Small intestine (tissue), 7 donors: Measurements from ENCODE around the gene CDX2. TPM values are rescaled to one million over a fixed set of nuclear protein-coding genes. Genes with fewer than 3 reads are reported as not detected.

Source experiments
- DNase-seq, 2 donors: peaks; one replicate each; pipeline versions ENCODE4 v3.0.0 to v3.0.0-alpha.2; 2013
- FAIRE-seq: peaks from 2 replicates; lab custom pipeline; 2012; peaks lifted over from hg19 to GRCh38; lab: Jason Lieb, UNC
- H3K27ac ChIP-seq, 3 donors: one replicate each; pipeline ENCODE4 v1.5.1; 2013; ENCODE audit warnings: low read length in 2 of 3, mild to moderate bottlenecking in 2 of 3, control low read depth in 1 of 3, inconsistent platforms in 1 of 3, low read depth in 1 of 3, moderate library complexity in 1 of 3
- H3K27me3 ChIP-seq, 3 donors: one replicate each; pipeline ENCODE4 v1.6.1; 2013; ENCODE audit warnings: low read length in 3 of 3, inconsistent platforms in 1 of 3; ENCODE audit not compliant: control insufficient read depth in 3 of 3, insufficient read depth in 3 of 3
- H3K36me3 ChIP-seq, 3 donors: one replicate each; pipeline ENCODE4 v1.6.1; 2013; ENCODE audit warnings: low read length in 3 of 3, inconsistent platforms in 1 of 3, low read depth in 1 of 3, mild to moderate bottlenecking in 1 of 3, moderate library complexity in 1 of 3; ENCODE audit not compliant: control insufficient read depth in 3 of 3, insufficient read depth in 2 of 3
- H3K4me1 ChIP-seq, 3 donors: one replicate each; pipeline ENCODE4 v1.6.1; 2013; ENCODE audit warnings: low read length in 2 of 3, inconsistent platforms in 1 of 3, low read depth in 1 of 3, mild to moderate bottlenecking in 1 of 3, moderate library complexity in 1 of 3; ENCODE audit not compliant: control insufficient read depth in 3 of 3, insufficient read depth in 2 of 3
- H3K4me3 ChIP-seq, 3 donors: one replicate each; pipeline ENCODE4 v1.5.1; 2013; ENCODE audit warnings: low read length in 3 of 3, control low read depth in 1 of 3, inconsistent platforms in 1 of 3, low read depth in 1 of 3, mild to moderate bottlenecking in 1 of 3, moderate library complexity in 1 of 3
- H3K9me3 ChIP-seq, 2 donors: one replicate each; pipeline ENCODE4 v1.6.1; 2013; ENCODE audit warnings: low read depth in 1 of 2, low read length in 1 of 2; ENCODE audit not compliant: control insufficient read depth in 2 of 2, insufficient read depth in 1 of 2
- WGBS, 3 donors: extraction: QIAGEN DNeasy Blood & Tissue Kit; methylation state at CpG; one replicate each; pipeline ENCODE4 v1.1.7; 2013; 5-methylcytosine and 5-hydroxymethylcytosine counted together
- polyA plus RNA-seq, 4 donors: library from polyadenylated mRNA; stranded (reverse) in 3 of 4; unstranded in 1 of 4; fragments of 200-250 nt in 3 of 4; fragments of 120-200 nt in 1 of 4; gene quantifications; one replicate each; pipeline versions ENCODE4 v1.2.1 to v1.2.3, GENCODE V29; 2013
- donor health status: healthy with polysubstance abuse.
- donor health status: control.
- donor health status: control.
- donor health status: Bipolar disorder and iron deficiency.
- donor health status: healthy.

CDX2 gene
- polyA plus RNA-seq, 4 donors = 66.2 to 187 (median 93.4) TPM

GRCh38 chr13:27960362-27961226 is 8.5 kb downstream of the CDX2 start:
- Histone ChIP-seq H3K4me1 (peaks cover 3 to 43% (median 3%) of the 10 kb centered on the region in 3 donors), H3K27ac (peak overlapping the region; percentile 77 to 98 (median 93)), H3K4me3 (peak overlapping the region in 2 of 3 donors; percentile 39 to 41), H3K27me3 (peaks cover 0 to 25% (median 15%) of the 10 kb centered on the region in 3 donors), H3K36me3 (peaks cover 0 to 41% (median 4%) of the 10 kb centered on the region in 3 donors), H3K9me3 (no peaks in the 10 kb centered on the region)
- FAIRE-seq = no peak
- DNase-seq = peak; percentile 95 to 97
- 1% methylated on average over 61 to 73 of the region's 73 CpGs for WGBS, 3 donors

GRCh38 chr13:27959976-27960361 is 9.1 kb downstream of the CDX2 start:
- DNase-seq (no peak), FAIRE-seq (no peak)
- H3K36me3 ChIP-seq = peaks cover 0 to 35% (median 4%) of the 10 kb centered on the region in 3 donors
- 2 to 13% (median 9%) methylated on average over 14 of the region's 14 CpGs for WGBS, 3 donors
- H3K4me1 ChIP-seq = peaks cover 3 to 44% (median 3%) of the 10 kb centered on the region in 3 donors
- H3K4me3 ChIP-seq = peak overlapping the region in 1 of 3 donors; percentile 41
- H3K27me3 ChIP-seq = peaks cover 0 to 21% (median 13%) of the 10 kb centered on the region in 3 donors
- H3K27ac ChIP-seq = peak overlapping the region; percentile 45 to 98 (median 93)
- H3K9me3 ChIP-seq = no peaks in the 10 kb centered on the region

- Histone ChIP-seq H3K4me1 (peaks cover 3 to 33% (median 7%) of the 10 kb centered on the region in 3 donors), H3K9me3 (no peaks in the 10 kb centered on the region), H3K36me3 (peaks cover 0 to 8% (median 0%) of the 10 kb centered on the region in 3 donors), H3K27ac (peak overlapping the region in 2 of 3 donors; percentile 44 to 98), H3K27me3 (peaks cover 0 to 19% (median 12%) of the 10 kb centered on the region in 3 donors), H3K4me3 (no peak overlapping the region)
- peak; percentile 66 to 68 for DNase-seq
- 7 to 17% (median 7%) methylated on average over 5 of the region's 5 CpGs for WGBS, 3 donors
- FAIRE-seq = peak; percentile 44
These were observed 12.4 kb downstream of the CDX2 start for GRCh38 chr13:27956576-27957300.

DNA sequence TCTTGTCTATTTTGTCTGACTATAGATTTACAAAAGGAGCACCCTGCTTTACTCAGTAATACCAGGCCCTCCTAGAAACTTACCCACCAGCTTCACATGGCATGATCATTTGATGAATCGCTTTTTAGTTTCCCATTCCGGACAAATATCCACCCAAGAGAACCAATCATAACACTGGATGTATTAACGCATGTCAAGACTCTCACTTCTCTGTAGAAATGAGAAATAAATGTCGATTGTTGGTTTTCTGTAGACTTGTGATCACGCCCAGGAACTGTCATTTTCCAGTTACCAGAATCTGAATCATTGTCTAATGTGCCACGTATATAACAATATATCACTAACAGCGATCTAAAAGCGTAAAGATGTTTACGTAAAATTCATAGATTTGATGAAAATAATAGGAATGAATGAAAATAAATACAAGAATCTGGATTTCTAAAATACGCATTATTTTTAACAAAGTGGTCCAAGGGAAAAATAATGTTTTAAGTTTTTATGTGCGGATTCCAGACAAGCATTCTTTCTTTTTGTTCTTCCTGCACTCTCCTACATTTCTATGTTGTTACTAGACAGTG is 14.0 kb downstream of the CDX2 start:
- Histone ChIP-seq H3K27me3 (peaks cover 0 to 16% (median 5%) of the 10 kb centered on the region in 3 donors), H3K4me3 (peak overlapping the region in 2 of 3 donors; percentile 73 to 74), H3K9me3 (no peaks in the 10 kb centered on the region), H3K4me1 (peaks cover 3 to 26% (median 5%) of the 10 kb centered on the region in 3 donors), H3K27ac (peak overlapping the region; percentile 94 to 98 (median 98)), H3K36me3 (no peaks in the 10 kb centered on the region)
- peak; percentile 39 to 55 for DNase-seq
- WGBS, 3 donors = 17 to 35% (median 31%) methylated on average over 11 of the region's 11 CpGs
- no peak for FAIRE-seq

DNA sequence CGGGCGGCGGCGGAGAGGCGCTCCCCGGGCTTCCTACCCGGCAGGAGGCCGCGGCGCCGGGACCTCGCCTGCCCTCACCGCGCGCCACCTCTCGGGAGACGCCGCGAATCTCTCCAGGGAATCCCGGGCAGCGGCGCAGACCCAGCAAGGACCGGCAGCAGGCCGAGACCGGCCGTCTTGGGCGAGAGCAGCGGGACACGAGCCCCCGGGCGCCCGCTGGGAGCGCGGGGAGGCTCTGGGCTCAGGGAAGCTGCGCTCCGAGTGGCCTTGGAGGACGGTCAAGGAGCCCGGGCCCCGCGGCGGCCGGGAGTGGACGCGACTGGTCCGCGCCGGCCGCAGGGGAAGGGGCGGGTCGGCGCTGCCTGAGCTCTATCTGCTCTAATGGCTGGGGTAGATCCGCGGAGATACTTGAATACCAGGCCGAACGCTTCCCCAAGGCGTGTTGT is 14.7 kb downstream of the CDX2 start:
- Histone ChIP-seq H3K36me3 (no peaks in the 10 kb centered on the region), H3K4me3 (peak overlapping the region; percentile 64 to 74 (median 73)), H3K27ac (peak overlapping the region; percentile 94 to 98 (median 98)), H3K27me3 (peaks cover 0 to 16% (median 5%) of the 10 kb centered on the region in 3 donors), H3K4me1 (peaks cover 3 to 22% (median 5%) of the 10 kb centered on the region in 3 donors), H3K9me3 (no peaks in the 10 kb centered on the region)
- WGBS, 3 donors = 1 to 6% (median 3%) methylated on average over 40 to 56 of the region's 56 CpGs
- DNase-seq (peak; percentile 60 to 87), FAIRE-seq (no peak)

DNA sequence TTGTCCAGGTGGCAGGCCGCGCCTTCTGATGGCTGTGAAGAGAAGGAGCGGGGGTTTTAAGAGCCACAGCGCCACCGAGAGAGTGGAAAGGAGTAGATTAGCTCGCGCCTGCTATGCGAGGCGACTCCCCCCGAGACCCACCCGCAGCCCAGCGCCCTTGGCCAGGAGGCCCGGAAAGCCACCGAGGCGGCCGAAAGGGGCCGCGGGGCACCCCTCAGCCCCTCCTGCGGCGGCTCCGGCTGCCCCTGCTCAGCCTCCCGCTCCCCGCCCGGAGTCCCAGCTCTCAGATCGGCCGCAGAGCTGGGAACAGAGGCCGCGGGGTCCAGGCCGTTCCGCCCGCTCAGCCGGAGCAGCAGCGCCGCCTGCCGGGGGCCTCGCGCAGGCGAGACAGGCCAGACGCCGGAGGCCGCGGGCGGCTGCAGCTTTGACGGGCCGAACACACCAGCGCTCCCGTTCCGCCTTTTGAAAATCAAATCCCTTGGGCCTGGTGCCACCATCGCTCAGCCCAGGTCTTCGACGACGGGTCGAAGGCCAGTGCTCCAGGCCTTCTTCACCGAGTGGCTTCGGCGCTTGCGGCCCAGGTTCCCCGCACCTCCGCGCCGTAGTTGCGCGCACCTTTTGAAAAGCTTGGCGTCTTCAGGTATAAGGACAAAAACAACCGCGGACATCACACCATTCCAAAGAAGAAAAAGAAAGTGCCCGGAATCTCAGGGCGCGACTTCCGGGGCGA is 15.3 kb downstream of the CDX2 start:
- H3K9me3 ChIP-seq = no peaks in the 10 kb centered on the region
- DNase-seq (peak; percentile 88 to 97), FAIRE-seq (no peak)
- no peaks in the 10 kb centered on the region for H3K36me3 ChIP-seq
- peak overlapping the region; percentile 64 to 74 (median 73) for H3K4me3 ChIP-seq
- 1 to 2% (median 2%) methylated on average over 61 to 71 of the region's 71 CpGs for WGBS, 3 donors
- H3K27ac ChIP-seq = peak overlapping the region; percentile 94 to 98 (median 98)
- H3K27me3 ChIP-seq = peaks cover 0 to 12% (median 5%) of the 10 kb centered on the region in 3 donors
- H3K4me1 ChIP-seq = peaks cover under 1 to 16% (median 5%) of the 10 kb centered on the region in 3 donors

DNA sequence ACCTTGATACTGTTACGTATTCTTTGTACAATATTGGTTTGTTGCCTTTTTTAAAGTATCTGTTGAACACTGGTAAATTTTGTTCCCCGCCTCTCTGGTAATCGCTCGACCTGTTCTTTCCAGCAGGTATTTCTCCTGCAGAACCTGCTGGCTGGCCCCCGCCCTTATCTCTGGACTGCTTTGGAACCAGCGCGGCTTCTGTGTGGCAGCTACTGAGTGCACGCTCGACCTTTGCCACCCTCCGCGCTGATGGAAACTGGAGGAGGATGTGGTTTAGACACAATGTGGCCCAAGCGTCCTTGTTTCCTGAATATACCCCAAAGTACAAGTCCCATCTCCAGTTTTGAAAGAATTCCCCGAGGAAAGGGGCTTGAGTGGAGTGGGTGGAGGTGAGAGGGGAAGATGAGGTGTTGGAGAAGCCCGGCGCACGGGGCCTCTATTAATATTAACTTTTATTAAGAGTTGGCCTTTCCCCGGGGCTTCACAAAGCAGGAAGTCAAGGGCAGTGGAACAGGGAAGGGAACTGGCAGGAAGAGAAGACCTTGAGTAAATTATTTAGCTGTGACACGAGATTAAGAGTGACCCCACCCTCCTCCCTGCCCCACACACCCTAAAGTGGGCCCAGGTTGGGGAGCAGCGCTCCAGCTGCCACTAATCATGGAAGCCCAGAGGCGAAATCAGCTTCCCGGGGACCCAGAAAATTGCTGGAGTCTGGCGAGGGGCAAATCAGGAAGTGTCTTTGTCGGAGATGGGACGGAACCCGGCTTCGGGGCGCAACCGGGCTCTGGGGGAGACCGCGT is 16.0 kb downstream of the CDX2 start:
- DNase-seq = peak; percentile 93 to 96
- WGBS, 3 donors = 1 to 9% (median 7%) methylated on average over 30 of the region's 30 CpGs
- Histone ChIP-seq H3K9me3 (no peaks in the 10 kb centered on the region), H3K27me3 (peaks cover 0 to 12% (median 5%) of the 10 kb centered on the region in 3 donors), H3K36me3 (no peaks in the 10 kb centered on the region), H3K4me3 (peak overlapping the region; percentile 64 to 74 (median 73)), H3K4me1 (peaks cover 0 to 12% (median 5%) of the 10 kb centered on the region in 3 donors), H3K27ac (peak overlapping the region; percentile 94 to 98 (median 98))
- no peak for FAIRE-seq
